DMS114 treated with DMSO at 0.1 percent for 48 hours (cell line): ENCODE data around the gene SP3.

Experiments
- DNase-seq: peaks from one replicate; lab custom pipeline; 2025; ENCODE audit not compliant: unreplicated experiment; lab: John Stamatoyannopoulos, UW

SP3 gene

DNA sequence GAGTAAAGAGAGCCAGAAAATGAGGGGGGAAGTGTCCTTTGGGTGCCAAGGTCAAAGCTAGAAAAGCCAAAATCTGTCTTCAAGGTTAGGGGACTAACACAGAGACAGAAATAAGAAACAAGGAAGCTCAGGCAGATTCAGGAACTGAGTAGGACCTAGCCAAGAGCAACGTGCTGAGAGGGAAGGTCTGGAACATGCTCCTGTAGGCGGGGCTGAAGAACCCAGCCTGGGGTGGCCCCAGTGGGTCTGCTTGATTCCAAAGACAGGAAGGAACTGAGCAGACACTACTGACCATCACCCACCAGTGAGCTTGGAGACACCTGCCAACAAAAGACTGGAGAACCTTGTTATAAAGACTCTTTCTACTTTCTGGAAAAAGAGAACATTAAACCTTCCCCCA, 105.1 kb downstream of the SP3 start:
- no peak for DNase-seq

DNA sequence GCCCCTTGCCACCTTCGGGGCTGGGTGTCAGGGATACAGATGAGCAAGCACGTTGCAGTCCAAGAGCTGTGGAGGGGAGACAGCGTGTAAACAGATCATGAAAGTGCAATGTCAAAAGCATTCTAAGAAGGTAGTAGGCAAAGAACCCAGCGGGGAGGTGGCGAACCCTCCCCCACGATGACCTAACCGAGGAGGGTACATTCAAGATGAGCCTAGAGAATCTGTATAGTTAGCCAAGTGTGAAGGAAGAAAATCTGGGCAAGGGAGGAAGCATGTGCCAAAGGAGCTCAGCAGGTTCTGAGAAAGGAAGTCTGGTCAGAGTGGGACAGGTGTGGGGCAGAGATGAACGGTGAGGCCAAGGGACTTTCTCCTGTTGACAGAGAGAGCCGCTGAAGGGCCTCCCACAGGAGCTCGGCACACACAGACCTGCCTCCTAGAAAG, 106.9 kb downstream of the SP3 start:
- DNase-seq: no peak
